K562 (cell line): ENCODE measurements around the gene BTAF1. TPM values are rescaled to one million over a fixed set of nuclear protein-coding genes. Genes with fewer than 3 reads are reported as not detected.
A peak's percentile ranks its signal among the peaks of the same experiment; 100 is the strongest.

ENCODE experiments used
- ATAC-seq: fragments of 200-7000 bp; cut with Tn5 transposase; 3 replicates; pipeline ENCODE4 v1.9.1; 2020; ENCODE audit warnings: moderate library complexity
- BruUV-seq: library from RNA; stranded (reverse); fragments of 400-500 nt; replicated peaks from 2 replicates; lab custom pipeline; 2021; lab: Mats Ljungman, UMichigan
- CTCF ChIA-PET: fragments of 300-600 bp; formaldehyde crosslinking; extraction: SDS; loops from one replicate; lab custom pipeline; 2021; ENCODE audit warnings: low intra/inter-chr PET ratio; lab: Yijun Ruan, JAX
- POLR2A ChIA-PET: fragments of 300-600, 350-650 bp; sonication (Branson Sonifier 250); formaldehyde crosslinking; extraction: SDS; loops from one replicate; lab custom pipeline; 2021; ENCODE audit warnings: antibody characterized with exemption, inconsistent platforms; lab: Yijun Ruan, JAX
- DNase-seq, 4 experiments: peaks; one replicate each; pipeline versions ENCODE4 v3.0.0 to v3.0.0-alpha.2; 2011 to 2018; ENCODE audit warnings: low spot score in 3 of 4, mixed read lengths in 3 of 4; ENCODE audit errors: extremely low read depth in 1 of 4
- FAIRE-seq: peaks from 2 replicates; lab custom pipeline; 2011; peaks lifted over from hg19 to GRCh38; lab: Jason Lieb, UNC
- H2AFZ ChIP-seq: 2 replicates; pipeline ENCODE4 v1.6.0; 2011; ENCODE audit warnings: low read depth, low read length, control low read depth, inconsistent platforms
- H3K27ac ChIP-seq: fragments of 200-600 bp; 3 replicates; pipeline ENCODE4 v1.8.0; 2011; ENCODE audit warnings: low read depth, mild to moderate bottlenecking, control low read depth, inconsistent platforms, low read length, moderate library complexity, mixed read lengths; ENCODE audit errors: extremely low read depth
- H3K27me3 ChIP-seq, 2 experiments: fragments of 300-600 bp in 1 of 2; 2 replicates in 1 of 2; 3 replicates in 1 of 2; pipeline versions ENCODE4 v1.6.0 to v1.8.0; 2011; ENCODE audit warnings: inconsistent platforms in 2 of 2, low read length in 2 of 2, mild to moderate bottlenecking in 1 of 2, mixed read lengths in 1 of 2, moderate library complexity in 1 of 2; ENCODE audit not compliant: control insufficient read depth in 2 of 2, insufficient read depth in 2 of 2
- H3K36me3 ChIP-seq: fragments of 300-600 bp; 3 replicates; pipeline ENCODE4 v1.8.0; 2011; ENCODE audit warnings: mild to moderate bottlenecking, low read length, inconsistent platforms; ENCODE audit not compliant: control insufficient read depth, insufficient read depth
- H3K4me1 ChIP-seq, 2 experiments: fragments of 200-600 bp in 1 of 2; replicated peaks in 1 of 2; 2 replicates in 1 of 2; 3 replicates in 1 of 2; pipeline versions ENCODE4 v1.5.1 to v1.8.0; 2011; ENCODE audit warnings: inconsistent platforms in 2 of 2, low read length in 2 of 2, mild to moderate bottlenecking in 1 of 2, mixed read lengths in 1 of 2, moderate library complexity in 1 of 2; ENCODE audit not compliant: control insufficient read depth in 2 of 2, insufficient read depth in 2 of 2
- H3K4me2 ChIP-seq: 2 replicates; pipeline ENCODE4 v1.6.1; 2011; ENCODE audit warnings: low read length, control low read depth, inconsistent platforms, mixed read lengths; ENCODE audit not compliant: insufficient read depth
- H3K4me3 ChIP-seq: fragments of 200-600 bp; sonication (generic), shearing (Covaris generic); 2 replicates; pipeline ENCODE4 v1.5.1; 2016; ENCODE audit warnings: control low read depth, inconsistent platforms
- H3K79me2 ChIP-seq: fragments of 200-600 bp; 3 replicates; pipeline ENCODE4 v1.8.0; 2011; ENCODE audit warnings: low read length, inconsistent platforms; ENCODE audit not compliant: control insufficient read depth, insufficient read depth
- H3K9ac ChIP-seq, 2 experiments: 2 replicates each; pipeline versions ENCODE4 v1.6.0 to v1.6.1; 2011; ENCODE audit warnings: low read depth in 2 of 2, low read length in 2 of 2, control low read depth in 1 of 2, inconsistent platforms in 1 of 2, mild to moderate bottlenecking in 1 of 2, mixed read lengths in 1 of 2; ENCODE audit not compliant: insufficient read depth in 1 of 2
- H3K9me1 ChIP-seq: one replicate; pipeline ENCODE4 v1.6.0; 2011; ENCODE audit warnings: inconsistent platforms, mild to moderate bottlenecking, low read length, moderate library complexity; ENCODE audit not compliant: control insufficient read depth, insufficient read depth
- H3K9me3 ChIP-seq: replicated peaks from 2 replicates; pipeline ENCODE4 v1.5.1; 2011; ENCODE audit warnings: low read depth, low read length, inconsistent platforms; ENCODE audit not compliant: control insufficient read depth, insufficient read depth
- H4K20me1 ChIP-seq: replicated peaks from 2 replicates; pipeline ENCODE4 v1.6.1; 2011; ENCODE audit warnings: low read length, inconsistent platforms, mixed read lengths; ENCODE audit not compliant: control insufficient read depth, insufficient read depth
- ARID3A ChIP-seq: IDR thresholded peaks from 2 replicates; pipeline ENCODE4 v1.6.1; 2012; ENCODE audit warnings: low read depth, low read length, improper control_type of control experiment, borderline replicate concordance
- CBX3 ChIP-seq, 2 experiments: IDR thresholded peaks; 1 replicate in 1 of 2; 2 replicates in 1 of 2; pipeline ENCODE4 v1.6.1; 2012; ENCODE audit warnings: inconsistent platforms in 2 of 2, low read length in 2 of 2, borderline replicate concordance in 1 of 2, control low read depth in 1 of 2
- ESRRA ChIP-seq: fragments of 450-650 bp; IDR thresholded peaks from 2 replicates; pipeline ENCODE4 v1.6.1; 2014; ENCODE audit warnings: low read depth, mild to moderate bottlenecking, moderate library complexity, borderline replicate concordance
- NFATC3 ChIP-seq: fragments of 450-650 bp; IDR thresholded peaks from 2 replicates; pipeline ENCODE4 v1.6.1; 2017; ENCODE audit warnings: mild to moderate bottlenecking
- SIRT6 ChIP-seq: IDR thresholded peaks from one replicate; pipeline ENCODE4 v1.6.1; 2012; ENCODE audit warnings: low read depth, mild to moderate bottlenecking, control low read depth, inconsistent platforms, low read length, moderate library complexity
- TRIM28 ChIP-seq: fragments of 450-650 bp; IDR thresholded peaks from 2 replicates; pipeline ENCODE4 v1.6.1; 2017
- WGBS: fragments of 100-300 bp; shearing (Covaris generic); methylation state at CpG from one replicate; pipeline ENCODE4 v1.1.6; 2016; ENCODE audit warnings: low coverage, mixed read lengths; ENCODE audit not compliant: insufficient coverage; ENCODE audit errors: missing lambda C conversion rate; 5-methylcytosine and 5-hydroxymethylcytosine counted together
- in situ Hi-C: fragments of 300-500 bp; cut with MboI; formaldehyde crosslinking; loops from 4 replicates; pipeline ENCODE4 v1.15.0; 2018; ENCODE audit warnings: inconsistent platforms, mixed read lengths
- intact Hi-C: fragments of 100-400 bp; cut with micrococcal nuclease; formaldehyde crosslinking; loops from 2 replicates; pipeline ENCODE4 v1.14.2; 2022
- polyA plus RNA-seq, 8 experiments: library from polyadenylated mRNA; depleted of rRNA in 4 of 8; stranded (reverse) in 5 of 8; unstranded in 3 of 8; fragments of >200 nt; fragmentation: Nextera tagmentation in 2 of 8; fragmentation: Illumina TruSeq in 1 of 8; extraction: Ambion mirVana in 2 of 8; extraction: Trizol in 1 of 8; gene quantifications; 2 replicates each; pipeline versions ENCODE4 v1.2.1 to v1.2.3, GENCODE V29; 2011 to 2014; ENCODE audit warnings: inconsistent platforms in 1 of 8, missing spikeins in 1 of 8
- total RNA-seq, 7 experiments: library from RNA; depleted of rRNA in 6 of 7; stranded (reverse); fragments of >200 nt in 6 of 7; fragmentation: Illumina TruSeq in 2 of 7; extraction: Trizol in 2 of 7; gene quantifications; 2 replicates each; pipeline versions ENCODE4 v1.2.1 to v1.2.3, GENCODE V29; 2011 to 2021; ENCODE audit warnings: low replicate concordance in 1 of 7

The BTAF1 gene
- total and polyA plus RNA-seq, 9 of the 15 experiments (the other 6 are each of a cell fraction or from before 2014, with no cell fraction given) = 6.6 to 70.7 (median 30.5) TPM

- in situ Hi-C loops = loop anchor here (25.0 kb wide), 2 partner anchors 632 to 1007 kb away; partner anchors contain the start of gene ANKRD1
- H3K9me1 ChIP-seq = no peaks in the 10 kb centered on the region
- no peaks in the 10 kb centered on the region; the same call in 2 of the 3 replicates for H3K36me3 ChIP-seq
- FAIRE-seq (no peak), DNase-seq (no peak), ATAC-seq (no peak)
- ChIA-PET CTCF (no interaction called here), POLR2A (no interaction called here)
- no peak for TF ChIP-seq NFATC3
- no peak for TF ChIP-seq ARID3A
- TF ChIP-seq SIRT6 = no peak
- TF ChIP-seq TRIM28 = peak; percentile 81
- no peak for TF ChIP-seq ESRRA
- peak in 1 of 2 experiments; percentile 72; a peak in 2 of 3 replicates for TF ChIP-seq CBX3 (IDR thresholded peaks at IDR 0.05; ENCODE audit: borderline replicate concordance in 1 of 2, low read length in 2 of 2)
- peaks cover 0 to 4% of the 10 kb centered on the region in 2 experiments; a peak in 4 of 5 replicates for H3K4me1 ChIP-seq
- H4K20me1 ChIP-seq = peaks cover 7% of the 10 kb centered on the region; the same call in 1 of the 2 replicates
- no peak overlapping the region for H3K9ac ChIP-seq
- no peak overlapping the region for H2AFZ ChIP-seq
- H3K4me3 ChIP-seq = no peak overlapping the region
- no peak overlapping the region for H3K4me2 ChIP-seq
- no TSS peak for BruUV-seq
- peaks cover 19% of the 10 kb centered on the region for H3K79me2 ChIP-seq
- no peak overlapping the region for H3K27ac ChIP-seq
- H3K9me3 ChIP-seq = no peaks in the 10 kb centered on the region
- H3K27me3 ChIP-seq = no peaks in the 10 kb centered on the region
- 67% methylated on average over 1 of the region's 1 CpG for WGBS
- intact Hi-C loops = no loop called here
Measured at GRCh38 chr10:91919651-91920050, 3.9 kb upstream of the BTAF1 start.
